OCI-LY7 (cell line): ENCODE data around the gene KLHL6.

Experiments
- CTCF ChIP-seq: fragments of 200-600 bp; sonication (generic); conservative IDR thresholded peaks from 2 replicates; pipeline ENCODE4 v1.5.1; 2014; ENCODE audit warnings: mild to moderate bottlenecking, antibody characterized with exemption, low read length, moderate library complexity, mixed read lengths
- EZH2phosphoT487 ChIP-seq: fragments of 200-600 bp; sonication (generic); IDR thresholded peaks from 2 replicates; pipeline ENCODE4 v1.6.1; 2018; ENCODE audit warnings: low read depth, borderline replicate concordance, mild to moderate bottlenecking, mixed run types, antibody characterized with exemption, low read length, moderate library complexity, mixed read lengths

- TF ChIP-seq CTCF: no peak
- no peak for TF ChIP-seq EZH2phosphoT487
Observed at GRCh38 chr3:183584914-183585280, 29.4 kb upstream of the KLHL6 start.
